ENCODE data around the gene TMPRSS9. TPM values are rescaled to one million over a fixed set of nuclear protein-coding genes. Genes with fewer than 3 reads are reported as not detected.
"Not testable (repeated sequence)": the region's sequence is repeated elsewhere in the genome, so short reads cannot be mapped to it uniquely, and the experiment has no call there.

The TMPRSS9 gene
- total RNA-seq, 1 experiment from 2014 or later: not detected

- Histone ChIP-seq H3K9me3 (ENCODE audit: low read length) (no peaks in the 10 kb centered on the region), H3K9me2 (replicated peaks; ENCODE audit: insufficient read depth, low read length) (no peaks in the 10 kb centered on the region), H3K36me3 (ENCODE audit: insufficient read depth, low read length) (no peaks in the 10 kb centered on the region), H3K79me2 (ENCODE audit: low read length) (peaks cover 59% of the 10 kb centered on the region), H4K20me1 (ENCODE audit: insufficient read depth, low read depth, low read length) (peaks cover 37% of the 10 kb centered on the region), H3K4me1 (ENCODE audit: low read length) (peaks cover 32% of the 10 kb centered on the region), H3K27me3 (ENCODE audit: low read length) (no peaks in the 10 kb centered on the region), H3K9ac (ENCODE audit: low read length) (peak overlapping the region; percentile 100), H3K27ac (ENCODE audit: low read length) (peak overlapping the region; percentile 82), H2AFZ (ENCODE audit: low read length) (0 out of 2 replicates have a peak overlapping the region, but pooled peaks have one; percentile 5), H3K4me3 (ENCODE audit: low read length) (peak overlapping the region; percentile 100), H3K4me2 (ENCODE audit: low read depth, low read length, poor library complexity, severe bottlenecking) (peak overlapping the region; percentile 98)
- DNase-seq: peak; percentile 75
Observed at GRCh38 chr19:2455851-2456570, 95.9 kb downstream of the TMPRSS9 start.

DNA sequence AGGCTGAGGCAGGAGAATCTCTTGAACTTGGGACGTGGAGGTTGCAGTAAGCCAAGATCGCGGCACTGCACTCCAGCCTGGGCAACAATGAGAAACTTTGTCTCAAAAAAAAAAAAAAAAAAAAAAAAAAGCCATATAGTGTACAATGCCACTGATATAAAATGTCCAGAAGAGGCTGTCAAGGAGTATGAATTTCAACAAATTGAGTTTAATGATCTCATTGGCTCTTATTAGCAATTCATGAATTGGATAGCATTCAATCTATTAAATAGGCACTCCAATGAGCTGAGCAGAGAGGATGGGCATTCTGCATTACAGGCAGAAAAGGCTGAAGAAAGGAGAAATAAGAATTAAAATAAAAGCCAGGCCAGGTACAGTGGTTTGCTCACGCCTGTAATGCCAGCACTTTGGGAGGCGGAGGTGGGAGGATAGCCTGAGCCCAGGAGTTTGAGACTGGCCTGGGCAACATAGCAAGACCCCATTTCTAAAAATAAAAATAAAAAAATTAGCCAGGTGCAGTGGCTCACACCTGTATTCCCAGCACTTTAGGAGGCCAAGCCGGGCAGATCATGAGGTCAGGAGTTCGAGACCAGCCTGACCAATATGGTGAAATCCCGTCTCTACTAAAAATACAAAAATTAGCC lies 97.5 kb downstream of the TMPRSS9 start:
- peak overlapping the region; percentile 61; the same call in 1 of the 2 replicates for H3K4me3 ChIP-seq (ENCODE audit: low read length)
- H3K9me3 ChIP-seq (ENCODE audit: low read length): no peaks in the 10 kb centered on the region
- no peak for DNase-seq
- H3K36me3 ChIP-seq (ENCODE audit: insufficient read depth, low read length): no peaks in the 10 kb centered on the region
- H3K9ac ChIP-seq (ENCODE audit: low read length): peak overlapping the region; percentile 61; the same call in 1 of the 2 replicates
- peak overlapping the region; percentile 82 for H3K4me2 ChIP-seq (ENCODE audit: low read depth, low read length, poor library complexity, severe bottlenecking)
- no peak overlapping the region for H3K27ac ChIP-seq (ENCODE audit: low read length)
- H4K20me1 ChIP-seq (ENCODE audit: insufficient read depth, low read depth, low read length): peaks cover 27% of the 10 kb centered on the region
- no peaks in the 10 kb centered on the region for H3K9me2 ChIP-seq (replicated peaks; ENCODE audit: insufficient read depth, low read length)
- 0 out of 2 replicates have a peak overlapping the region, but pooled peaks have one; percentile 96 for H2AFZ ChIP-seq (ENCODE audit: low read length)
- H3K79me2 ChIP-seq (ENCODE audit: low read length): peaks cover 44% of the 10 kb centered on the region
- H3K4me1 ChIP-seq (ENCODE audit: low read length): peaks cover 38% of the 10 kb centered on the region
- no peaks in the 10 kb centered on the region for H3K27me3 ChIP-seq (ENCODE audit: low read length)

DNA sequence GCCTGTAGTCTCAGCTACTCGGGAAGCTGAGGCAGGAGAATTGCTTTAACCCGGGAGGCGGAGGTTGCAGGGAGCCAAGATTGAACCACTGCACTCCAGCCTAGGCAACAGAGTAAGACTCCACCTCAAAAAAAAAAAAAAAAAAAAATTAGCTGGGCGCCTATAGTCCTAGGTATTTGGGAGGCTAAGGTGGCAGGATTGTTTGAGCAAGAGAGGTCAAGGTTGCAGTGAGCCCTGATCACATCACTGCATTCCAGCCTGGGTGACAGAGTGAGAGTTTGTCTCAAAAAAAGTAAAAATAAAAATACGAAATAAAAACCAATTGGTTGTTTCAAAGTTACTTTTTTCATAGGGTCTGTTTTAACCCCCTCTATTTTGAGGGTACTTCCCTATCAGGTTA lies 98.0 kb downstream of the TMPRSS9 start:
- H2AFZ ChIP-seq (ENCODE audit: low read length): no peak overlapping the region
- H4K20me1 ChIP-seq (ENCODE audit: insufficient read depth, low read depth, low read length): peaks cover 27% of the 10 kb centered on the region
- H3K79me2 ChIP-seq (ENCODE audit: low read length): peaks cover 38% of the 10 kb centered on the region
- no peaks in the 10 kb centered on the region for H3K9me2 ChIP-seq (replicated peaks; ENCODE audit: insufficient read depth, low read length)
- H3K27me3 ChIP-seq (ENCODE audit: low read length): no peaks in the 10 kb centered on the region
- H3K4me1 ChIP-seq (ENCODE audit: low read length): peaks cover 34% of the 10 kb centered on the region
- no peak overlapping the region for H3K9ac ChIP-seq (ENCODE audit: low read length)
- H3K27ac ChIP-seq (ENCODE audit: low read length): no peak overlapping the region
- no peak overlapping the region for H3K4me3 ChIP-seq (ENCODE audit: low read length)
- no peak overlapping the region for H3K4me2 ChIP-seq (ENCODE audit: low read depth, low read length, poor library complexity, severe bottlenecking)
- H3K36me3 ChIP-seq (ENCODE audit: insufficient read depth, low read length): no peaks in the 10 kb centered on the region
- DNase-seq: no peak
- no peaks in the 10 kb centered on the region for H3K9me3 ChIP-seq (ENCODE audit: low read length)

DNA sequence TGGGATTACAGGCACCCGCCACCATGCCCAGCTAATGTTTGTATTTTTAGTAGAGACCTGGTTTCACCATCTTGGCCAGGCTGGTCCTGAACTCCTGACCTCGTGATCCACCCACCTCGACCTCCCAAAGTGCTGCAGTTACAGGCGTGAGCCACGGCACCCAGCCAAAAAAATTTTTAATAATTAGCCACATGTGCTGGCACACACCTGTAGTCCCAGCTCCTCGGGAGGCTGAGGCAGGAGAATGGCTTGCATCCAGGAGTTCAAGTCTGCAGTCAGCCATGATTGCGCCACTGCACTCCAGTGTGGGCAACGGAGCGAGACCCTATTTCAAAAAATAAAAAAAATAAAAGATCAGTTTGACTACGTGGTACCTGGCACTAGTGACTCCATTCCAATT lies 98.7 kb downstream of the TMPRSS9 start:
- not testable (repeated sequence) for H3K4me2 ChIP-seq (ENCODE audit: low read depth, low read length, poor library complexity, severe bottlenecking); H3K27ac ChIP-seq (ENCODE audit: low read length); H3K9me3 ChIP-seq (ENCODE audit: low read length); H3K9me2 ChIP-seq (replicated peaks; ENCODE audit: insufficient read depth, low read length); H2AFZ ChIP-seq (ENCODE audit: low read length); H3K9ac ChIP-seq (ENCODE audit: low read length); DNase-seq; H3K36me3 ChIP-seq (ENCODE audit: insufficient read depth, low read length); H3K27me3 ChIP-seq (ENCODE audit: low read length); H3K4me3 ChIP-seq (ENCODE audit: low read length)
- H3K79me2 ChIP-seq (ENCODE audit: low read length): peaks cover 31% of the 10 kb centered on the region
- H3K4me1 ChIP-seq (ENCODE audit: low read length): peaks cover 26% of the 10 kb centered on the region
- H4K20me1 ChIP-seq (ENCODE audit: insufficient read depth, low read depth, low read length): peaks cover 21% of the 10 kb centered on the region

DNA sequence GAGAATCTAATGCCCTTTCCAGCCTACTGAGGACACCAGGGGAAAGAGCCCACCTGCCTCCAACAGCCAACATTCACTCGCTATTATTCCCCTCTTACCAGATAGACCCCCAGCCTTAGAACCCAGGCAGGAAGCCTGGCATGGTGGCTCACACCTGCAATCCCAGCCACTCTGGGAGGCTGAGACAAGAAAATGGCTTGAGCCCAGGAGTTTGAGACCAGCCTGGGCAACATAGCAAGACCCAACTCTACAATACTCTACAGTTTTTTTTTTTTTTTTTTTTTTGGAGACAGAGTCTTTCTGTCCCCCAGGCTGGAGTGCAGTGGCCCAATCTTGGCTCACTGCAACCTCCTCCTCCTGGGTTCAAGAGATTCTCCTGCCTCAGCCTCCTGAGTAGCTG lies 100.2 kb downstream of the TMPRSS9 start:
- no peak overlapping the region for H3K27ac ChIP-seq (ENCODE audit: low read length)
- H3K4me3 ChIP-seq (ENCODE audit: low read length): no peak overlapping the region
- no peaks in the 10 kb centered on the region for H3K9me3 ChIP-seq (ENCODE audit: low read length)
- no peak overlapping the region for H2AFZ ChIP-seq (ENCODE audit: low read length)
- H3K79me2 ChIP-seq (ENCODE audit: low read length): peaks cover 16% of the 10 kb centered on the region
- no peak for DNase-seq
- no peaks in the 10 kb centered on the region for H3K9me2 ChIP-seq (replicated peaks; ENCODE audit: insufficient read depth, low read length)
- H4K20me1 ChIP-seq (ENCODE audit: insufficient read depth, low read depth, low read length): peaks cover 10% of the 10 kb centered on the region
- no peaks in the 10 kb centered on the region for H3K36me3 ChIP-seq (ENCODE audit: insufficient read depth, low read length)
- no peak overlapping the region for H3K9ac ChIP-seq (ENCODE audit: low read length)
- H3K4me1 ChIP-seq (ENCODE audit: low read length): peaks cover 15% of the 10 kb centered on the region
- no peaks in the 10 kb centered on the region for H3K27me3 ChIP-seq (ENCODE audit: low read length)
- no peak overlapping the region for H3K4me2 ChIP-seq (ENCODE audit: low read depth, low read length, poor library complexity, severe bottlenecking)

DNA sequence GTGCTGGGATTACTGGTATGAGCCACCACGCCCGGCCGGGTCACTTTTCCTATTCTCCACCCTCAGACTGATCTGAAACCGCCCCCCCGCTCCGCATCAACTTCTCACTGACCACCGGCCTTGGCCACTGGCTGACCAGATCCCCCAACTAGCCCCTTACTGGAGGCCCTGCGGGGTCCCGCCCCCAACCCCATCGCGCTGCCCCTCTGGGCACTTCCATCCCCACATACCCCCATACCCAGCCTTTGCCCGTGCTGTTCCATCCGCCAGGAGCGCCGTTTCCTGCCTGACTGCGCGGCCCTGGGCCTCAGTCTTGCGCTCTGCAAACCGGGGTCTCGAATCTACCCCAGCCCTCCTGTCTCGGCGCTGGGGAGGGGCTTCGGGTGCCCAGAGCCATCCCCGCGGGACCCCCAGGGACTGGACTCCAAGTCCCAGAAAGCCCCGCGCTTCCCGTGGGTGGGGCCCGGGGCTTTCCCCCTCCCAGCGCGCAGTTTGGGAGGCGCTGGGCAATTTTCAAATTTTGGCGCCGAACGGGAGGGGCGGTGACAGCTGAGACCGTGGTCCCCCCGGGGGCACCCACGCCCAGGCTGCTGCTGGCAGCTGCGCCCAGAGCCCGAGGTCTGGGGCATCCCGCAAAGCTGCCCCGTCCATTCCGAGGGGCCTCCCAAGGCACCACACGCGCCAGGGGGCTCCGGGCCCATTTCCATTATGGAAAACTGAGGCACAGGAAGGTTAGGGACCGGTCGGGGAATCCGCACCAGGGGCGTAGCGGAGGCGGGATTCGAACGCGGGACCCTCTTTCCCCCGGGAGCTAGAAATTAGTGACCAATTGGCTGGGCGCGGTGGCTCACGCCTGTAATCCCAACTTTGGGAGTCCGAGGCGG lies 101.9 kb downstream of the TMPRSS9 start:
- Histone ChIP-seq H3K9ac (ENCODE audit: low read length) (no peak overlapping the region), H3K36me3 (ENCODE audit: insufficient read depth, low read length) (no peaks in the 10 kb centered on the region), H2AFZ (ENCODE audit: low read length) (0 out of 2 replicates have a peak overlapping the region, but pooled peaks have one; percentile 36), H3K4me1 (ENCODE audit: low read length) (peaks cover 9% of the 10 kb centered on the region), H3K79me2 (ENCODE audit: low read length) (0 out of 2 replicates have a peak, but pooled peaks cover 1% of the 10 kb centered on the region), H3K27ac (ENCODE audit: low read length) (no peak overlapping the region), H3K9me2 (replicated peaks; ENCODE audit: insufficient read depth, low read length) (no peaks in the 10 kb centered on the region), H4K20me1 (ENCODE audit: insufficient read depth, low read depth, low read length) (no peaks in the 10 kb centered on the region), H3K4me2 (ENCODE audit: low read depth, low read length, poor library complexity, severe bottlenecking) (peak overlapping the region; percentile 32), H3K4me3 (ENCODE audit: low read length) (peak overlapping the region; percentile 38; the same call in 1 of the 2 replicates), H3K9me3 (ENCODE audit: low read length) (no peaks in the 10 kb centered on the region), H3K27me3 (ENCODE audit: low read length) (no peaks in the 10 kb centered on the region)
- no peak for DNase-seq

- no peak overlapping the region for H2AFZ ChIP-seq (ENCODE audit: low read length)
- no peak for DNase-seq
- H3K4me1 ChIP-seq (ENCODE audit: low read length): peaks cover 5% of the 10 kb centered on the region; the same call in 1 of the 2 replicates
- H3K27me3 ChIP-seq (ENCODE audit: low read length): no peaks in the 10 kb centered on the region
- H4K20me1 ChIP-seq (ENCODE audit: insufficient read depth, low read depth, low read length): no peaks in the 10 kb centered on the region
- H3K79me2 ChIP-seq (ENCODE audit: low read length): no peaks in the 10 kb centered on the region
- no peak overlapping the region for H3K4me3 ChIP-seq (ENCODE audit: low read length)
- no peak overlapping the region for H3K9ac ChIP-seq (ENCODE audit: low read length)
- H3K36me3 ChIP-seq (ENCODE audit: insufficient read depth, low read length): no peaks in the 10 kb centered on the region
- no peaks in the 10 kb centered on the region for H3K9me3 ChIP-seq (ENCODE audit: low read length)
- H3K4me2 ChIP-seq (ENCODE audit: low read depth, low read length, poor library complexity, severe bottlenecking): no peak overlapping the region
- H3K27ac ChIP-seq (ENCODE audit: low read length): no peak overlapping the region
- no peaks in the 10 kb centered on the region for H3K9me2 ChIP-seq (replicated peaks; ENCODE audit: insufficient read depth, low read length)
Observed at GRCh38 chr19:2462635-2463421, 102.8 kb downstream of the TMPRSS9 start.

Measured in Karpas-422 (cell line).